Trophoblast cell (in vitro differentiated cells and primary cell): ENCODE data around the gene FMNL1.
A peak's percentile ranks its signal among the peaks of the same experiment; 100 is the strongest.

Experiments used
- DNase-seq, 2 donors: peaks; one replicate each; pipeline ENCODE4 v3.0.0-alpha.2; 2016
- H2AFZ ChIP-seq: 2 replicates; pipeline ENCODE4 v1.6.1; 2013; ENCODE audit warnings: low read length, moderate library complexity, mild to moderate bottlenecking; ENCODE audit not compliant: insufficient read depth, poor library complexity
- H2AK5ac ChIP-seq: 2 replicates; pipeline ENCODE4 v1.6.1; 2013; ENCODE audit warnings: mild to moderate bottlenecking, low read length
- H2BK120ac ChIP-seq: 2 replicates; pipeline ENCODE4 v1.6.1; 2013; ENCODE audit warnings: low read length, mild to moderate bottlenecking, moderate library complexity; ENCODE audit not compliant: insufficient read depth, poor library complexity
- H2BK12ac ChIP-seq: 2 replicates; pipeline ENCODE4 v1.6.1; 2013; ENCODE audit warnings: mild to moderate bottlenecking, low read length, moderate library complexity
- H2BK5ac ChIP-seq: 2 replicates; pipeline ENCODE4 v1.6.1; 2013; ENCODE audit warnings: low read length, low read depth, moderate library complexity, mild to moderate bottlenecking; ENCODE audit not compliant: poor library complexity
- H3K14ac ChIP-seq: 2 replicates; pipeline ENCODE4 v1.6.1; 2013; ENCODE audit warnings: mild to moderate bottlenecking, low read length
- H3K18ac ChIP-seq: 2 replicates; pipeline ENCODE4 v1.6.1; 2013; ENCODE audit warnings: mild to moderate bottlenecking, low read length
- H3K23ac ChIP-seq: 2 replicates; pipeline ENCODE4 v1.6.1; 2013; ENCODE audit warnings: low read length
- H3K27ac ChIP-seq: 2 replicates; pipeline ENCODE4 v1.5.1; 2013; ENCODE audit warnings: low read depth, mild to moderate bottlenecking, inconsistent platforms, low read length, moderate library complexity
- H3K27me3 ChIP-seq: 2 replicates; pipeline ENCODE4 v1.6.1; 2013; ENCODE audit warnings: inconsistent platforms, mild to moderate bottlenecking, low read length, moderate library complexity; ENCODE audit not compliant: insufficient read depth
- H3K36me3 ChIP-seq, 2 experiments: 1 replicate in 1 of 2; 2 replicates in 1 of 2; pipeline ENCODE4 v1.6.1; 2013; ENCODE audit warnings: low read length in 2 of 2, mild to moderate bottlenecking in 2 of 2, moderate library complexity in 1 of 2; ENCODE audit not compliant: insufficient read depth in 2 of 2, control insufficient read depth in 1 of 2
- H3K4ac ChIP-seq: 2 replicates; pipeline ENCODE4 v1.6.1; 2013; ENCODE audit warnings: low read depth, mild to moderate bottlenecking, low read length, moderate library complexity
- H3K4me1 ChIP-seq, 2 experiments: 1 replicate in 1 of 2; 2 replicates in 1 of 2; pipeline ENCODE4 v1.6.1; 2013; ENCODE audit warnings: low read length in 2 of 2, mild to moderate bottlenecking in 2 of 2, moderate library complexity in 1 of 2; ENCODE audit not compliant: insufficient read depth in 2 of 2, control insufficient read depth in 1 of 2
- H3K4me2 ChIP-seq: 2 replicates; pipeline ENCODE4 v1.6.1; 2013; ENCODE audit warnings: inconsistent platforms, mild to moderate bottlenecking, low read length, moderate library complexity
- H3K4me3 ChIP-seq: 2 replicates; pipeline ENCODE4 v1.5.1; 2013; ENCODE audit warnings: mild to moderate bottlenecking, low read depth, low read length, inconsistent platforms
- H3K79me1 ChIP-seq: one replicate; pipeline ENCODE4 v1.6.1; 2013; ENCODE audit warnings: low read length
- H3K79me2 ChIP-seq: 2 replicates; pipeline ENCODE4 v1.6.1; 2013; ENCODE audit warnings: low read length, mild to moderate bottlenecking; ENCODE audit not compliant: control insufficient read depth, insufficient read depth, poor library complexity
- H3K9ac ChIP-seq: 2 replicates; pipeline ENCODE4 v1.6.1; 2013; ENCODE audit warnings: mild to moderate bottlenecking, low read length
- H3K9me3 ChIP-seq: 2 replicates; pipeline ENCODE4 v1.6.1; 2013; ENCODE audit warnings: low read depth, mild to moderate bottlenecking, control low read depth, inconsistent platforms, low read length; ENCODE audit not compliant: insufficient read depth
- H4K12ac ChIP-seq: 2 replicates; pipeline ENCODE4 v1.6.1; 2013; ENCODE audit warnings: low read depth, mild to moderate bottlenecking, low read length, moderate library complexity
- H4K8ac ChIP-seq: 2 replicates; pipeline ENCODE4 v1.6.1; 2013; ENCODE audit warnings: low read depth, mild to moderate bottlenecking, low read length, moderate library complexity
- H4K91ac ChIP-seq: one replicate; pipeline ENCODE4 v1.6.1; 2013; ENCODE audit warnings: low read depth, mild to moderate bottlenecking, low read length, moderate library complexity
- WGBS: extraction: QIAGEN DNeasy Blood & Tissue Kit; methylation state at CpG from one replicate; pipeline ENCODE4 v1.1.7; 2013; ENCODE audit warnings: missing lambda C conversion rate; ENCODE audit not compliant: insufficient read length, insufficient coverage; ENCODE audit errors: extremely low coverage; 5-methylcytosine and 5-hydroxymethylcytosine counted together

The FMNL1 gene

DNA sequence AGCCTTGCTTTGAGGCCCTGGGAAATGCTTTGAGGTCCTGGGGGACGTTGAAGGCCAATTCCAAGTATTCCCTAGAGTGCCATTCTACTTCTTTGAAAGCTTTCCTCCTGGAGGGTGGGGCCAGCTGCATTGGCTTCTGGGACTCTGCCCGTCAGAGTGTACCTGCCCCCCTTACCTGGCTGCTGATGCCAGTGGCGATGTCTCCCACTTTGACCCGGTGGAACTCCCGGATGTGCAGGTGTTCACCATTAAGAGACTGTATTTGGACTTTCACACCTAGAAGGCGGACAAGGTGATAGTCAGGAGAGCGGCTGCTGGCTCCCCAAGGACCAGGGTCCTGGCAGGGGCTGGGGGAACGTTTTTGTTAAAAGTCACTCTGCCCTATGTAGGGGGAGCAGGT lies 43.3 kb downstream of the FMNL1 start:
- Histone ChIP-seq H3K9me3 (no peaks in the 10 kb centered on the region), H3K27ac (no peak overlapping the region), H4K8ac (no peak overlapping the region), H3K23ac (no peak overlapping the region), H4K91ac (no peak overlapping the region), H2BK12ac (no peak overlapping the region), H3K4me1 (peaks cover 0 to 8% of the 10 kb centered on the region in 2 experiments), H2AK5ac (no peak overlapping the region), H3K79me2 (no peaks in the 10 kb centered on the region), H3K4ac (no peak overlapping the region), H4K12ac (no peak overlapping the region), H3K79me1 (no peaks in the 10 kb centered on the region), H3K36me3 (peaks cover 35 to 47% of the 10 kb centered on the region in 2 experiments), H3K14ac (no peak overlapping the region), H2AFZ (no peak overlapping the region), H3K18ac (no peak overlapping the region), H2BK120ac (no peak overlapping the region), H3K4me3 (no peak overlapping the region), H3K9ac (no peak overlapping the region), H2BK5ac (no peak overlapping the region), H3K4me2 (no peak overlapping the region), H3K27me3 (no peaks in the 10 kb centered on the region)
- WGBS = no CpG with 5 or more reads among the region's 8 CpGs
- no peak for DNase-seq

DNA sequence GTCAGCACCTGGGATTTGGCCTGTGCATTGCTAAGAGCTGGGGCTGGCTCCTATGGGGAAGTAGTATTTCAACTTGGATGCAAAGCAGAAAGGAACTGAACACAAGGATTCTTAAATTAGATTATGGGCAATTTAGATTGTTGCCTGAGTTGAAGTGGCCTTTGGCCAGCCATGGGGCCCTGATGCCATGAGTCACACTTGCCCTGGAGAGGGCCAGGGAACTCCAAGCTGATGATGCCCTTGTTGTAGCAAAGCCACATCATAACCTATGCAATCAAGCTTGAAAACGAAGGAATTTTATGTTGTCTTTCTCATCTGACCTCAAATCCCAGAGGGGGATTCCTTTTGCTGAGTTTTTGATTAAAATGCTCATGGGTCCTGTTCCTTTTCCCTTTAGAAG lies 44.1 kb downstream of the FMNL1 start:
- no peaks in the 10 kb centered on the region for H3K27me3 ChIP-seq
- H3K14ac ChIP-seq = no peak overlapping the region
- no CpG with 5 or more reads among the region's 1 CpG for WGBS

DNA sequence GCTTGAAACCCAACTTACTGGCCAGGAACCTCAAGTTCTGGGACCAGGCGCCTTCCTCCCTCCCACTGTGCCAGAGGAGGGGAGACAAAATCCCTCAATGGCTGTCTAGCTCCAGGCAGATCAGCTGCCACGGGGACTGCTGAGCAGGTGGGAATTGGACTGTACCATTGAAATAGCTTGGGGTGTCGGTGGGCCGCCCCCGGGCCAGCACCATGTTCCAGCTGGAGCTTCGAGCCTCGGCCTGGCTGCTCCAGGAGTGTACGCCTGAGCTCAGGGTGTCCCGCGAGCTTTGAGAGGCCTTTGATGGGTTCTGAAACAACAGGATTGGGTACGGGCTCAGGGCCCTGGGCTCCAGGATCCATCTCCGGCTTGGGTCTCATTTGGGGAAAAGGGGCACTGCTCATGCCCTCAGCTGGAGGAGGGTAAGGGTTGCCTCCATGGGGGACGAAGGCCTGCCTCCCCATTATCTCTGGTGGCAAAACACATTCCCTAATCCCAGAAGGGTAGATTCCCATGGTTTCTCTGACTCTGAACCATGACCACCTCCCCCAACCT lies 44.8 kb downstream of the FMNL1 start:
- no peak overlapping the region for H3K27ac ChIP-seq
- H3K9ac ChIP-seq = no peak overlapping the region
- H3K18ac ChIP-seq = no peak overlapping the region
- no peaks in the 10 kb centered on the region for H3K79me2 ChIP-seq
- WGBS = no CpG with 5 or more reads among the region's 13 CpGs
- no peak overlapping the region for H2BK120ac ChIP-seq
- no peak overlapping the region for H3K4me2 ChIP-seq
- no peak overlapping the region for H4K91ac ChIP-seq
- H3K4ac ChIP-seq = no peak overlapping the region
- H3K27me3 ChIP-seq = no peaks in the 10 kb centered on the region
- no peak overlapping the region for H2BK12ac ChIP-seq
- peaks cover 0 to 8% of the 10 kb centered on the region in 2 experiments for H3K4me1 ChIP-seq
- H2AK5ac ChIP-seq = no peak overlapping the region
- peaks cover 43 to 56% of the 10 kb centered on the region in 2 experiments for H3K36me3 ChIP-seq
- H2BK5ac ChIP-seq = no peak overlapping the region
- H3K9me3 ChIP-seq = no peaks in the 10 kb centered on the region
- no peak overlapping the region for H3K23ac ChIP-seq
- peak overlapping the region; percentile 27 for H3K4me3 ChIP-seq
- H4K12ac ChIP-seq = no peak overlapping the region
- DNase-seq = no peak
- no peak overlapping the region for H4K8ac ChIP-seq
- H2AFZ ChIP-seq = no peak overlapping the region
- no peak overlapping the region for H3K14ac ChIP-seq
- H3K79me1 ChIP-seq = no peaks in the 10 kb centered on the region

More for the DNA sequence above, 44.1 kb downstream of the FMNL1 start:
- no peak overlapping the region for H2BK5ac ChIP-seq
- H3K9ac ChIP-seq = no peak overlapping the region
- no peak overlapping the region for H3K4me3 ChIP-seq
- H3K9me3 ChIP-seq = no peaks in the 10 kb centered on the region
- H3K36me3 ChIP-seq = peaks cover 42 to 54% of the 10 kb centered on the region in 2 experiments
- H3K4ac ChIP-seq = no peak overlapping the region
- no peak overlapping the region for H2BK120ac ChIP-seq
- H3K79me1 ChIP-seq = no peaks in the 10 kb centered on the region
- H3K27ac ChIP-seq = no peak overlapping the region
- H4K12ac ChIP-seq = no peak overlapping the region
- DNase-seq = no peak
- H3K18ac ChIP-seq = no peak overlapping the region
- peaks cover 0 to 8% of the 10 kb centered on the region in 2 experiments for H3K4me1 ChIP-seq
- H4K91ac ChIP-seq = no peak overlapping the region
- H3K23ac ChIP-seq = no peak overlapping the region
- no peak overlapping the region for H4K8ac ChIP-seq
- no peaks in the 10 kb centered on the region for H3K79me2 ChIP-seq
- no peak overlapping the region for H2AFZ ChIP-seq
- H2AK5ac ChIP-seq = no peak overlapping the region
- no peak overlapping the region for H2BK12ac ChIP-seq
- H3K4me2 ChIP-seq = no peak overlapping the region

DNA sequence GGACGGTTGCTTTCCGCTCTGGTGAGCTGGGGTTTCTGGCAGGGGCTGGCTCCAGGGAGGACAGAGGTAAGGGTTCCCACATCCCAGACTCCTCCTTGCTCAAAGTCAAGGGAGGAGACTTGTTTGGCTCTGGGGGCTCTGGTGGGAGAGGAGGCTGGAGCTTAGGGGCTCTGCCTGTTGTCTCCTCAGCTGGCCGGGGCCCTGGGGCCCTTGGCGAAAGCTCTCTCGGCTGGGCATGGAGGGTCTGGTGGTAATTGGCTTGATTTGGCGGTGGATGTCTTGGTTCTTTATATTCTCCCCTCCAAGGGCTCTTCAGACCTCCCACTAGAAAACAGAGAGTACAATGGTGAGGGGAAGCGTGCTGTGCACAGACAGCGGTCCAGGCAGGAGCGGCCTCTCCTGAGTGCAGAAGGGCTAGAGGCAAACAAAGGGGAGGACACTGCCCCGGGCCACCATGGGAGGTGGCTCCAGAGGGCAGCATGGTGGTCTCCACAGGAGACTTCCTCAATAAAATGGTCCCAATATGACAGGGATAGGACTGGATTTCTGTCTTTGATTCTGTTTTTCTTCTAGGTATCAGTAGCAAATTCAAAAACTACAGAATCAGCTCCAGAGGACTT lies 45.9 kb downstream of the FMNL1 start:
- Histone ChIP-seq H3K18ac (no peak overlapping the region), H3K4me2 (no peak overlapping the region), H3K4ac (no peak overlapping the region), H3K9me3 (no peaks in the 10 kb centered on the region), H3K36me3 (peaks cover 43 to 56% of the 10 kb centered on the region in 2 experiments), H4K12ac (no peak overlapping the region), H4K91ac (no peak overlapping the region), H3K79me2 (no peaks in the 10 kb centered on the region), H4K8ac (no peak overlapping the region), H3K23ac (no peak overlapping the region), H3K27me3 (no peaks in the 10 kb centered on the region), H2AFZ (no peak overlapping the region), H2AK5ac (no peak overlapping the region), H2BK12ac (no peak overlapping the region), H2BK120ac (no peak overlapping the region), H2BK5ac (no peak overlapping the region), H3K27ac (no peak overlapping the region), H3K4me1 (no peaks in the 10 kb centered on the region), H3K14ac (no peak overlapping the region), H3K4me3 (no peak overlapping the region), H3K9ac (no peak overlapping the region), H3K79me1 (no peaks in the 10 kb centered on the region)
- no peak for DNase-seq
- WGBS = no CpG with 5 or more reads among the region's 10 CpGs
